Kidney (tissue), 14 donors: ENCODE measurements around the gene PTGFRN. TPM values are rescaled to one million over a fixed set of nuclear protein-coding genes. Genes with fewer than 3 reads are reported as not detected.
"Not testable (repeated sequence)": the region's sequence is repeated elsewhere in the genome, so short reads cannot be mapped to it uniquely, and the experiment has no call there.

Experiments
- DNase-seq, 5 donors: peaks; one replicate each; pipeline ENCODE4 v3.0.0-alpha.2; 2013 to 2020
- FAIRE-seq: peaks from 2 replicates; lab custom pipeline; 2012; peaks lifted over from hg19 to GRCh38; lab: Jason Lieb, UNC
- H3K27ac ChIP-seq, 2 donors: one replicate each; pipeline ENCODE4 v1.7.0; 2013; ENCODE audit warnings: low read depth in 2 of 2, low read length in 2 of 2, inconsistent platforms in 1 of 2
- H3K27me3 ChIP-seq: one replicate; pipeline ENCODE4 v1.7.1; 2013; ENCODE audit warnings: low read length, inconsistent platforms; ENCODE audit not compliant: control insufficient read depth, insufficient read depth
- H3K36me3 ChIP-seq, 3 donors: one replicate each; pipeline versions ENCODE4 v1.7.0 to v1.7.1; 2013; ENCODE audit warnings: low read length in 3 of 3, control low read depth in 1 of 3, inconsistent platforms in 1 of 3; ENCODE audit not compliant: insufficient read depth in 3 of 3, control insufficient read depth in 2 of 3
- H3K4me1 ChIP-seq, 3 donors: one replicate each; pipeline versions ENCODE4 v1.7.0 to v1.7.1; 2013; ENCODE audit warnings: low read length in 3 of 3, inconsistent platforms in 1 of 3, low read depth in 1 of 3; ENCODE audit not compliant: control insufficient read depth in 2 of 3, insufficient read depth in 2 of 3
- H3K4me3 ChIP-seq, 3 donors: one replicate each; pipeline versions ENCODE4 v1.7.0 to v1.8.1; 2013; ENCODE audit warnings: low read length in 3 of 3, control low read depth in 1 of 3, inconsistent platforms in 1 of 3
- H3K9ac ChIP-seq, 3 donors: one replicate each; pipeline versions ENCODE4 v1.7.0 to v1.7.1; 2013; ENCODE audit warnings: low read length in 3 of 3, control low read depth in 1 of 3, inconsistent platforms in 1 of 3
- H3K9me3 ChIP-seq, 3 donors: one replicate each; pipeline versions ENCODE4 v1.7.0 to v1.7.1; 2013; ENCODE audit warnings: low read length in 3 of 3, control low read depth in 1 of 3, inconsistent platforms in 1 of 3; ENCODE audit not compliant: control insufficient read depth in 2 of 3, insufficient read depth in 1 of 3
- intact Hi-C: fragments of 100-400 bp; cut with DNase I; formaldehyde crosslinking; loops from one replicate; pipeline ENCODE4 v1.11.1; 2022
- polyA plus RNA-seq: library from polyadenylated mRNA; stranded (reverse); fragments of 350-450 nt; fragmentation: Illumina TruSeq; extraction: RNeasy Lipid Tissue Mini Kit (QIAGEN cat#74804); gene quantifications from one replicate; pipeline ENCODE4 v1.2.3, GENCODE V29; 2014; ENCODE audit warnings: low read depth, low replicate concordance; ENCODE audit not compliant: insufficient read depth
- total RNA-seq: library from RNA; stranded (reverse); fragmentation: NEBNext Ultra II Directional; extraction: Animal tissue kit (Norgen Biotek cat#: 25700); gene quantifications from one replicate; pipeline ENCODE4 v1.2.1, GENCODE V29; 2021
- TF ChIP-seq, protein P1 (sequence below): IDR thresholded peaks from 3 replicates; pipeline ENCODE4 v1.5.1; 2012; ENCODE audit warnings: mild to moderate bottlenecking, moderate library complexity, borderline replicate concordance; ENCODE audit not compliant: insufficient read depth; ENCODE audit errors: extremely low read depth
- donor health status: control.
- donor health status: control.
- donor health status: control.
- donor health status: control.
- donor health status: control.
- donor health status: DM: yes; HTN: yes; CAD: no.
- donor health status: Normal renal cell carcinoma (clear cell type).

The PTGFRN gene
- total and polyA plus RNA-seq, 2 donors from 2014 or later: 16.4 to 44.8 TPM

DNA sequence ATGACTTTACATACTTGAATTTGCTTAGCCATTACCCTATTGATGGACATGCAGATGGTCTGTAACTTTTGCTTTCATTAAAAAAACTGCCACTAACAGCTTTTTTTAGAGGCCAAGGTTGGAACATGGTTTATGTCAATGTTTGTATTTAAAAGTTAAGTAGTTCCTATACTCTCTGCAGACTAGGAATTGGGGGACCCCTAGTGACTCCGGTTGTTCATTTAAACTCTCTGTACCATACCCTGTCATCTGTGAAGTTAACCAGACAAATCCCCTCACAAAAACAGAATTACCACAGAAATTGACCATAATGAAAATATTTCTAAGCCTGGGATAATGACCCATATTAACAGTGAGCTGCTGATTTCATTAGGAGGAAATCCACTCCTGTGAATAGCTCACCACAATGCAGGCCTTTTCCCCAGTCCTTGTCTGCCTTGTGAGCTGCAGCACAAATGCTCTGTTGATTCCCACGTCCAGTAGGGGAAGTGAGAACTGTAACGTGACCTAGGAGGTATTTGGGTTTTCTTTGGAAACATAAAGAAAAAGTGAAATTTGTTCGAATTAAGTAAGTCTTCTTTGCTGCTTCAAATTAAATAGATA lies 61.6 kb downstream of the PTGFRN start:
- TF ChIP-seq, protein P1, sequence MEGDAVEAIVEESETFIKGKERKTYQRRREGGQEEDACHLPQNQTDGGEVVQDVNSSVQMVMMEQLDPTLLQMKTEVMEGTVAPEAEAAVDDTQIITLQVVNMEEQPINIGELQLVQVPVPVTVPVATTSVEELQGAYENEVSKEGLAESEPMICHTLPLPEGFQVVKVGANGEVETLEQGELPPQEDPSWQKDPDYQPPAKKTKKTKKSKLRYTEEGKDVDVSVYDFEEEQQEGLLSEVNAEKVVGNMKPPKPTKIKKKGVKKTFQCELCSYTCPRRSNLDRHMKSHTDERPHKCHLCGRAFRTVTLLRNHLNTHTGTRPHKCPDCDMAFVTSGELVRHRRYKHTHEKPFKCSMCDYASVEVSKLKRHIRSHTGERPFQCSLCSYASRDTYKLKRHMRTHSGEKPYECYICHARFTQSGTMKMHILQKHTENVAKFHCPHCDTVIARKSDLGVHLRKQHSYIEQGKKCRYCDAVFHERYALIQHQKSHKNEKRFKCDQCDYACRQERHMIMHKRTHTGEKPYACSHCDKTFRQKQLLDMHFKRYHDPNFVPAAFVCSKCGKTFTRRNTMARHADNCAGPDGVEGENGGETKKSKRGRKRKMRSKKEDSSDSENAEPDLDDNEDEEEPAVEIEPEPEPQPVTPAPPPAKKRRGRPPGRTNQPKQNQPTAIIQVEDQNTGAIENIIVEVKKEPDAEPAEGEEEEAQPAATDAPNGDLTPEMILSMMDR: no peak
- intact Hi-C loops: no loop called here
- H3K9ac ChIP-seq: no peak overlapping the region
- FAIRE-seq (no peak), DNase-seq (peak in 1 of 5 donors; percentile 12)
- H3K9me3 ChIP-seq: peaks cover 0 to 2% (median 0%) of the 10 kb centered on the region in 3 donors
- H3K27ac ChIP-seq: no peak overlapping the region
- no peak overlapping the region for H3K4me3 ChIP-seq
- H3K4me1 ChIP-seq: no peaks in the 10 kb centered on the region
- H3K36me3 ChIP-seq: no peaks in the 10 kb centered on the region
- H3K27me3 ChIP-seq: no peaks in the 10 kb centered on the region

DNA sequence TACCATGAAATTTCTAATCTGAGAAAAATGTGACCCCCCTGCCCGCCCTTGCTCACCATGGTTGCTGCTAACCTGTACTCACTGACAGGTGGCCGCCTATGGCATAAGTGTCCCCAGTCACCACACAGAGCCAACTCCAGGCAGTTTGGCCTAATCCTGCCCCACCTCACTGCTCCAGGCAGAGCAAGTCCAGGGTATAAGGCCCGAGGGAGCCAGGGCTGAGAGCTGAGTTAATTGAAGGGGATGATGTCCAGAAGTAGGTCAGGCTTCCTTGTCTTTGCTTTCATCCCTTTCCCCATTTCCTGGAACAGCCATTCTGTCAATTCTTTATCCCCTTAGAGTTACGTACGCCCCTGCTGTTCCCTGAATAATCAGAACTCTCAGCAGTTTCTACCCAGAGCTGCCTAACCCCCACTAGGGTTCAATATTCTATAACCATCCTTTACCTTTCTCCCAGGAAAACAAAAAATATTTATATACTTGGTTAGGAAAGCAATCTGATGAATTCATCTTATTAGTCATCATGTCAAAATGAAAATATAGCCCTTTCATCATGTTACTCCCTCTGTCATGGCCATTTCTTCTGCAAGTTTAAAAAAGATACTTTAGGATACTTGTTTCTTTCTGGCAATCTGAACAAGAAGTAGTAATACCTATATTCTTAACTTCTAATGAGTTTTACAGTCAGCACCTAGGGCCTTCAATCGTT lies 62.4 kb downstream of the PTGFRN start:
- Histone ChIP-seq H3K9me3 (peaks cover 0 to 2% (median 0%) of the 10 kb centered on the region in 3 donors), H3K36me3 (no peaks in the 10 kb centered on the region), H3K4me3 (no peak overlapping the region), H3K27me3 (no peaks in the 10 kb centered on the region), H3K27ac (no peak overlapping the region), H3K9ac (no peak overlapping the region), H3K4me1 (no peaks in the 10 kb centered on the region)
- FAIRE-seq (no peak), DNase-seq (no peak)
- TF ChIP-seq, protein P1: no peak
- intact Hi-C loops: no loop called here

DNA sequence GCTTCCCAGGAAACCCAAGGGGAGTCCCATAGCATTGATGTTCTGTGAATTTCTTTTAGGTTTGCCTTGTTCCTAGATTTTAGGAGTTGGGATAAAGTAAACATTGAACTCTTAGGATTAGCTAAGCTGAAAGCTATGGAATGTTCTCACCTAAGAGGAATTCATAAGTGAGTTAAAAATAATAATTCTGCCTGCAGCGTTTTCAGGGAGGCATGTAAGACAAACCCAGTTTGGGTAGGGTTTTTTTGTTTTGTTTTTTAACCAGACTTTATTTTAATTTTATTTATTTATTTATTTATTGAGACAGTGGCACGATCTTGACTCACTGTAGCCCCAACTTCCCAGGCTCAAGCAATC lies 62.9 kb downstream of the PTGFRN start:
- Histone ChIP-seq H3K27ac (no peak overlapping the region), H3K36me3 (no peaks in the 10 kb centered on the region), H3K27me3 (no peaks in the 10 kb centered on the region), H3K4me1 (no peaks in the 10 kb centered on the region), H3K9ac (no peak overlapping the region), H3K9me3 (peaks cover 0 to 2% (median 0%) of the 10 kb centered on the region in 3 donors), H3K4me3 (no peak overlapping the region)
- TF ChIP-seq, protein P1: no peak
- intact Hi-C loops: no loop called here
- FAIRE-seq: no peak
- peak in 1 of 5 donors; percentile 12 for DNase-seq

DNA sequence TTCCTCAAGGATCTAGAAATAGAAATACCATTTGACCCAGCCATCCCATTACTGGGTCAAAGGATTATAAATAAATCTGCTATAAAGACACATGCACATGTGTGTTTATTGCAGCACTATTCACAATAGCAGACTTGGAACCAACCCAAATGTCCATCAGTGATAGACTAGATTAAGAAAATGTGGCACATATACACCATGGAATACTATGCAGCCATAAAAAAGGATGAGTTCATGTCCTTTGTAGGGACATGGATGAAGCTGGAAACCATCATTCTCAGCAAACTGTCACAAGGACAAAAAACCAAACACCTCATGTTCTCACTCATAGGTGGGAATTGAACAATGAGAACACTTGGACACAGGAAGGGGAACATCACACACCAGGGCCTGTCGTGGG lies 70.6 kb downstream of the PTGFRN start:
- DNase-seq, intact Hi-C loops, H3K9me3 ChIP-seq, H3K4me3 ChIP-seq, H3K36me3 ChIP-seq, H3K4me1 ChIP-seq, H3K27me3 ChIP-seq, H3K9ac ChIP-seq, FAIRE-seq, H3K27ac ChIP-seq: not testable (repeated sequence)
